Lower lobe of right lung (tissue), 2 donors: ENCODE measurements around the gene PRPS1. TPM values are rescaled to one million over a fixed set of nuclear protein-coding genes. Genes with fewer than 3 reads are reported as not detected.

Experiments
- ATAC-seq, 2 donors: fragments of 200-7000 bp; cut with Tn5 transposase; one replicate each; pipeline ENCODE4 v1.9.1; 2020 to 2022; ENCODE audit warnings: mild to moderate bottlenecking in 2 of 2, moderate library complexity in 2 of 2
- DNase-seq: peaks from one replicate; pipeline ENCODE4 v3.0.0-alpha.2; 2020
- H3K27ac ChIP-seq: fragments of 200-600 bp; one replicate; pipeline ENCODE4 v1.8.0; 2022
- H3K27me3 ChIP-seq: fragments of 200-600 bp; one replicate; pipeline ENCODE4 v1.8.0; 2022; ENCODE audit warnings: low read depth
- H3K36me3 ChIP-seq: fragments of 200-600 bp; one replicate; pipeline ENCODE4 v1.8.0; 2022; ENCODE audit warnings: mild to moderate bottlenecking
- H3K4me1 ChIP-seq: fragments of 200-600 bp; one replicate; pipeline ENCODE4 v1.8.0; 2022
- H3K4me3 ChIP-seq: fragments of 200-600 bp; one replicate; pipeline ENCODE4 v1.8.0; 2022; ENCODE audit warnings: mild to moderate bottlenecking
- H3K9me3 ChIP-seq: fragments of 200-600 bp; one replicate; pipeline ENCODE4 v1.8.0; 2022
- CTCF ChIP-seq: fragments of 200-600 bp; IDR thresholded peaks from one replicate; pipeline ENCODE4 v1.8.0; 2022; ENCODE audit warnings: antibody characterized with exemption, mild to moderate bottlenecking
- intact Hi-C: fragments of 100-400 bp; cut with DNase I; formaldehyde crosslinking; loops from one replicate; pipeline ENCODE4 v1.11.0; 2022
- long read RNA-seq: library from polyadenylated mRNA; unstranded; transcript quantifications from one replicate; pipeline ENCODE4 v2.0.0, GENCODE V29; 2021
- total RNA-seq: library from RNA; stranded (reverse); fragmentation: NEBNext Ultra II Directional; extraction: Animal tissue kit (Norgen Biotek cat#: 25700); gene quantifications from one replicate; pipeline ENCODE4 v1.2.1, GENCODE V29; 2021
- donor health status: DM: no; HTN: yes; CAD: no; lungs with severe emphysema.

Gene PRPS1
- 26.9 TPM for total RNA-seq
- long read RNA-seq, transcript PRPS1-204 (7 exons, 2,152 nt): major isoform, 6 of 9 reads
- long read RNA-seq, partial matches to known transcripts: 2 of 9 reads
- long read RNA-seq, other reads (novel, unspliced or antisense): 1 of 9 reads

GRCh38 chrX:107627838-107628661, at the start of gene PRPS1:
Gene PRPS1, plus strand, starts transcription at chrX:107628510. Its CDS starts 119 bp downstream, at chrX:107628629.
- Histone ChIP-seq H3K9me3 (no peaks in the 10 kb centered on the region), H3K4me1 (peaks cover 6% of the 10 kb centered on the region), H3K36me3 (no peaks in the 10 kb centered on the region), H3K27me3 (no peaks in the 10 kb centered on the region), H3K27ac (peak within 1 kb of the TSS; percentile 84), H3K4me3 (peak within 1 kb of the TSS; percentile 67)
- intact Hi-C loops: no loop called here
- ATAC-seq (peak; percentile 99 to 100), DNase-seq (peak; percentile 93)
- TF ChIP-seq CTCF: no peak

- Histone ChIP-seq H3K27me3 (no peaks in the 10 kb centered on the region), H3K27ac (no peak overlapping the region), H3K4me3 (no peak overlapping the region), H3K36me3 (no peaks in the 10 kb centered on the region), H3K4me1 (no peaks in the 10 kb centered on the region), H3K9me3 (no peaks in the 10 kb centered on the region)
- intact Hi-C loops: no loop called here
- ATAC-seq (no peak), DNase-seq (no peak)
- TF ChIP-seq CTCF: no peak
Measured at GRCh38 chrX:107579956-107580355, 48.4 kb upstream of the PRPS1 start.

- no peak overlapping the region for H3K27ac ChIP-seq
- H3K27me3 ChIP-seq: no peaks in the 10 kb centered on the region
- no peak overlapping the region for H3K4me3 ChIP-seq
- intact Hi-C loops: no loop called here
- no peak for ATAC-seq
- H3K36me3 ChIP-seq: no peaks in the 10 kb centered on the region
- H3K9me3 ChIP-seq: no peaks in the 10 kb centered on the region
- DNase-seq: no peak
- no peak for TF ChIP-seq CTCF
- H3K4me1 ChIP-seq: no peaks in the 10 kb centered on the region
Measured at GRCh38 chrX:107581923-107582322, 46.4 kb upstream of the PRPS1 start.

GRCh38 chrX:107589243-107589642, 39.1 kb upstream of the PRPS1 start:
- H3K9me3 ChIP-seq: no peaks in the 10 kb centered on the region
- H3K4me3 ChIP-seq: no peak overlapping the region
- no peaks in the 10 kb centered on the region for H3K27me3 ChIP-seq
- H3K36me3 ChIP-seq: no peaks in the 10 kb centered on the region
- ATAC-seq (no peak), DNase-seq (no peak)
- TF ChIP-seq CTCF: no peak
- no peaks in the 10 kb centered on the region for H3K4me1 ChIP-seq
- intact Hi-C loops: no loop called here
- H3K27ac ChIP-seq: no peak overlapping the region

GRCh38 chrX:107596651-107597050, 31.7 kb upstream of the PRPS1 start:
- no peaks in the 10 kb centered on the region for H3K27me3 ChIP-seq
- no peaks in the 10 kb centered on the region for H3K36me3 ChIP-seq
- intact Hi-C loops: no loop called here
- ATAC-seq (no peak), DNase-seq (no peak)
- TF ChIP-seq CTCF: no peak
- no peaks in the 10 kb centered on the region for H3K4me1 ChIP-seq
- H3K4me3 ChIP-seq: no peak overlapping the region
- H3K27ac ChIP-seq: no peak overlapping the region
- no peaks in the 10 kb centered on the region for H3K9me3 ChIP-seq
